Stimulated activated CD8-positive, alpha-beta memory T cell treated with anti-CD3 and anti-CD28 coated beads, Interleukin-7, amount 100 ng/mL, for 1 hour (primary cell): Measurements from ENCODE around the gene IDH3G.

Source experiments
- DNase-seq, 2 donors: peaks; one replicate each; pipeline ENCODE4 v3.0.0-alpha.2; 2020; ENCODE audit warnings: low read depth in 2 of 2

IDH3G gene

DNA sequence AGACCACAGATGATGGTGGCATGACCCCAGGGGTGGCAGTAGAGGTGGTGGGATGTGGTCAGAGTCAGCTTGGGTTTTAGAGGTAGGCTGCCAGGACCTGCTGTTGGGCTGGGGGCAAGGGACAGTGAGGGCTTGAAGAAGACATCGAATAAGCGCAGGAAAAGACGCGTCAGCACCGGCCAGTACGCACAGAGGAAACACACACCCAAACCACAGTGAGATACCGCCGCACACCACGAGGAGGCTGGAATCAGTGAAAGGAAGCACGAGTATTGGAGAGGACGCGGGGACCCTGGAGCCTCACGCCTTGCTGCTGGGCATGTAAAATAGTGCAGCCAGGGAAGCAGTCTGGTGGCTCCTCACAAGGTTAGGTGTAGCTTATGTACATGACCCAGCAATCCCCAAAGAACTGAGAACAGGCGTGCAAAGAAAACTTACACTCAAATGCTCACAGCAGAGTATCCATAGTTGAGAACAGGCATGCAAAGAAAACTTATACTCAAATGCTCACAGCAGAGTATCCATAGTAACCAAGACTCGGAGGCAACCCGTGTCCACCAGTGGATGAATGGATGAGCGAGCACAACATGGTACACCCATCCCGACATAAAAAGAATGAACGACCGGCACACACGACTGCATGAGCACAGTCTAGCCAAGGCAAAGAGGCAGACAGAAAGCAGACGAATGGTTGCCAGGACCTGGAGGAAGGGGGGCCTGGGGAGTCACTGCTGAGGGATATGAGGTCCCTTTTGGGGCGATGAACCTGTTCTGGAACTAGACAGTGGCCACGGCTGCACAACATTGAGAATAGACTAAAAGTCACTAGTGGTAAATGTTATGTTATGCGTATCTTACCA, 22.9 kb upstream of the IDH3G start:
- no peak for DNase-seq

DNA sequence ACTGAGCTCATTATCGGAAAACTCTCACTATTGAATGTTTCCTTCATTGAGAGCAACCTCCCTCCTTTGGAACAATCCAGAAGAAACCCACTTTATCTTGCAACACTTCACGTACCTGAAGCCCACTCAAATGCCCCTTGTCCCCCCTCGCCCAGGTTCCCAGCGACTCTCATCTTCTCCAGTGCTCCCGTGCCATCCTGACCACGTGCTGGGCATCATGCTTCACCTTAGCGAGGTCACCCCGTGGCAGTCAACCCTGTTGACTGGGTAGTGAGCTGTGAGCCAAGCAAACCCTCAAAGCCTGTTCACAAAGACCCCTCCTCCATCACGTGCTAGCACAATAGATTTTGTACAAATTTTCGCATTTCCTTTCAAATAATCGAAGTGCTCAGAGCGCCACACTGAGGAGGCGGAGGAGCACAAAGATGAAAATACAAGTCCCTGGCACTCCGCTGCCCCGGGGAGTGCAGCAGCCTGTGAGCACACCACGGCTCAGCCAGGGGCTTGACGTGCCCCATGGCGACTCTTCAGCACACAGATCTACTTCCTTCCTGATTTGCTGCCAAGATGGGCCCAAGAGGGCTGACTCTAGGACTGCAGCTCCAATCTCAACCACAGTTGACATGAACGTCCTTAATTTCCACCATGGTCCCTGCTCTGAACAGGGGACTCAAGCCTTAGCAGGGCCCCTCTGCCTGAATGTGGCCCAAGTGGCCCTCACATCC, 20.6 kb upstream of the IDH3G start:
- DNase-seq: no peak

DNA sequence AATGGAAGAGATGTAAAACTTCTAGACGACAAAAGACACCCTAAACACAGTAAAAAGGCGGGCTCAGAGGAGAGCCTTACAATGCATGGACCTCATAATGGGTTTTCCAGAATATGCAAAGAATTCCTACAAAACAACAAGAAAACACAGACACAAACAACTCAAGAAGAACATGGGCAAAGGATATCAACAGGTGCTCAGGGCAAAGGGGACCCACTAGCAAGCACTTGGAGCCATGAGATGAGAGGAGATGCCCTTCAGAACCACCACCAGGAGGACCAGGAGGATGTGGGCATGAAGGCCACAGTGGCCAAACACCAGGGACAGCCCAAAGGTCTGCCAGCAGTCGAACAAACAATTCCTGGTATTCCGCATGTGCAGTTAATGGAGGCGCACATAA, 19.0 kb upstream of the IDH3G start:
- DNase-seq: no peak

DNA sequence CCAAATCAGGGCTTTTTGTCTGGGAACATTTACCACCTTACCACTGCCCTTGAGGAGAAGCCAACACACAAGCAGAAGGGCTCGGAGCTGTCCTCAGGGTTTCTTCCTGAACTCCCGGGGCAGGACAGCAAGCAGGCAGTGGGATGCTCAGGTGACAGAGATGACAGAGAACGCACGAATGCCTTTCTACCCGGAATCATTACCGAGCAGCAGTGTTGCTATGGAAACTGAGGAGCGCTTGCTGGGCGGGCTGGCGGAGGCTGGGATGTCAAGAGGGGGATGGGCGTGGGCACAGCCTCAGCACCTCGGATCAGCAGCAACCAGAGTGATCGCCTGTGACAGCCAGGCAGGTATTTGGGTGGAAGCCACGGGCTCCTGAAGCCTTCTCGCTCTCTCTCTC, 18.0 kb upstream of the IDH3G start:
- DNase-seq: no peak

DNA sequence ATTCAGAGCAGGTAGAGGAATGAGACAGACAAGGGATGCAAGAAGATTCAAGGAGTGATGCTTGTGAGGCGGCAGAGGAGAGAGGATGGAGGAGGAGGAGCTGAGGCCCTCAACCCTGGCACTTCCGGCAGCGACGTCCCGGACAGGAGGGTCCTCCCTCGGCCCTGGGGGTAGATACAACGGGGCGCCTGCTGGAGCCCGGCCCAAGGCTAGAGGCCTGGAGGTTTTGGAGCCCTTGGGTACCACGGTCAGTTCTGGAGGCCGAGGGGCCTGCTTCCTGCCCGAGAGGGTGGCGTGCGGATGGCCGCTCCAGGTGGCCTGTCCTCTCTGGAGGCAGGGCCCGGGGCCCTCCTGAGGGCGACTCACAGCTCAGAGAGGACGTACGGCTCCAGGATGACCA, 13.8 kb upstream of the IDH3G start:
- no peak for DNase-seq

DNA sequence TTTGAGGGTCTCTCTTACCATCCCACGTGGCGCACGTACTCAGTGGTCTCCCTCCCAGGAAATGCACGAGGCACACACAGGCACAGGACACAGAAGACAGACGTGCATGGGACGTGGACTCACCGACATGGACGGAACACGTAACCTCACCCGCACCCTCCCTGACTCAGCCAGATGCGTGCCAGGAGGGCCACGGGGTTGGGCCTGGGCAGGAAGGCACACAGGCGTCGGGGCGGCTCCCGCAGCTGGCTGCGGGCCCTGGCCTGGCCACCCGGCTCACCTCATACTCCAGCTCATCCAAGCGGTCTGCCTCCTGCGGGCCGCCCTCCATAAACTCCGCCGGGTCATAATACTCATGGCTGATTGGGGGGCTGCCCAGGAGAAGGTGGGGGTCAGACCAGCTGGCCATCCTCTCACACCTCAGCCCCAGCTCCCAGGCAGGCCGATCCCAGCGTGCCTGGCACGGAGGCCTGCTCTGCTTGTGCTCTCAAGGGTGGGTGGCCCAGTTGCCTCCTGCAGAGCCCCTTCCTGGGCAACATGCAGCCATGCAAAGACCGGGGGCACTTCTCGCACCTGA, 12.9 kb upstream of the IDH3G start:
- no peak for DNase-seq

DNA sequence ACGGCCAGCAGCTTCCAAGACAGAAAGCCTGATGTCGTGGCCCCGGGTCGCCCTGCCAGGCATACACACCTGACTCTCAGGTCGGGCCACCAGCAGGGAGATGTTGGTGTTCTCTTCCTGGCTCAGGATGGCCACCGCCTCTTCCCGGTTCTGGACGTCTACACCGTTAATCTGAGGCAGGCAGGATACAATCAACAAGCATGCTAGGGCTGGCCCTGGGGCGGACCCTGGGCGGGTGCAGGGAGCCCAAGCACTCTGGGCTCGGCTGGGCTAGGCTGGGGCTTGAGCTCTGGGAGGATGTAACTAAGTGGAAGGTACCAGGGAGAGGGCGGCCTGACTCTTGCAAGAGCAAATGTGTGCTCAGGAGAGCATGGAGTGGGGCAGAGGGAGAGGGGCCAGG, 11.3 kb upstream of the IDH3G start:
- DNase-seq: no peak

DNA sequence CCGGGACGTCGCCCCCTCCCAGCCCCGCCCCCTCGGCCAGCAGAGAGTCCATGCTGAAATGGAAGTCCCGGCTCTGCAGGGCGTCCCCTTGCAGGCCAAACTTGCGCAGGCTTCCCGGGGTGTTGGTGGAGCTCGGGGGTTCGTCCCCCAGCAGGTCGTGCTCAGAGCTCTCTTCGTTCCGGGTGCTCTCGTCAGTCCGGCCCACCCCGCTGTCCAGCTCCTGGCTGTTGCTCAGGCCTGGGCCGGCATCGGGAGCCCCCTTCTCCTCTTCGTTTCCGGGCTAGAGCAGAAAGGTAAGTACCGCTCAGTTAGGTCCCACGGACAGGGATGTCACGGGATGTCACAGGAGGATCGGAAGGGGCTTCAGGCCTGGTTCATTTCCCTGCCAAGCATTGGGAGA, 10.4 kb upstream of the IDH3G start:
- no peak for DNase-seq

DNA sequence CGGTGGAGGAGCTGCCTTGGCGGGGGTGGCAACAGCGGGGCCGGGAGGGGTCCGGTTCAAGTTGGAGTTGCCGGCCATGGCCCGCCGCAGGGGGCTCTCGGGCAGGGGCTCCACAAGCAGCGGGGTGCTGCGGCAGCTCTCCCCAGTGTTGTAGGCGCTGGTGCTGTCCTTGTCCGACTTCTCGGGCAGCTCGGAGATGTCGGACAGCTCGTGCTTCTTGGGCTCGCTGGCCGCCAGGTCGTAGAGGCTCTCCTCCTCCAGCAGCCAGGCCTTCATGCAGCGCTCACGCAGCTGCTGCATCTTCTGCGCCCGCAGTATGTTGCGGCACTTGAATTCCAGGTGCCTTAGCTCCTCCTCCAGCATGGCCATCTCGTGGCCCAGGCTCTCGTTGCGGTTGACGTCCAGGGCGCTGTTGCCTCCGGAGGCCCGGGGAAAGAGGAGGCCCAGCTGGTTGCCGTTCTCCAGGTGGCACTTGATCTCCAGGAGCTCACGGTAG, 10.0 kb upstream of the IDH3G start:
- no peak for DNase-seq

DNA sequence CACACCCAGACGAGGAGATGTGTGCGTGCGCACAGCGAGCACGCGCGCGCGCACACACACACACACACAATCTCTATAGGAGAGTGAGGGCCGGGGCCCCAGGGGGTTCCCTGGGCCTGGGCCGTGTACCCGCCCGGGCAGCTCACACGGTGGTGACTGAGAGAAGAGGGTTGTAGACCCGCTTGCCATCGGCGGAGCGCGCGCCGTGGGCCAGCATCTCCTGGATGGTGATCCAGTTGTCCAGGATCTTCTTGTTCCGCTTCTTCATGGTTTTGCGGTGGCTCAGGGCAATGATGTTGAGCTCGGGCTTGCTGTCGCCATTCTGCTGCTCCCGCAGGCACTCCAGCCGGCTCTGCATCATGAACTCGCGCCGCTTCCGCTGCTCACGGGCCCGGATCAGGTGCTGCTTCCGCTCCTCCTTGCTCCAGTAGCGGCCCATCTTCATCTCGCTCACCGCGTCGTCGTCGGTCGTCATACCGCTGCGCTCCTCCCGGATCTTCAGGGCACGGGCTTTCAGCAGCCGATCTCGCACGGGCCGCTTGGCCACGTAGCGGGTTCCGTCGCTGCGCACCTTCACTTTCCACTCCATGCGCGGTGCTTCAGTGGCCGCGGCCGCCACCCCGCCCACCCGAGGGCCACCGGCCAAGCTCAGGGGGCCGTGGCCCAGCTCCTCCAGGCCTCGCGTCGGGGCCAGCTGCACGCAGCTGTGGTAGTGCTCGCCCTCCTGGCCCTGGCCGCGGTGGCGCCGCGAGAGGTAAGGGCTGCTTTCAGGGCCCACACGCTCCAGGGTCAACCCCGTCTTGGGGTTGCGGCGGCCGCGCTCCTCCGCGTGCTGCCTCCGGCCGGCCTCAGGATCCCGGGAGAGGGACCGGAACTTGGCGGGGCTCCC, 9.3 kb upstream of the IDH3G start:
- no peak for DNase-seq

DNA sequence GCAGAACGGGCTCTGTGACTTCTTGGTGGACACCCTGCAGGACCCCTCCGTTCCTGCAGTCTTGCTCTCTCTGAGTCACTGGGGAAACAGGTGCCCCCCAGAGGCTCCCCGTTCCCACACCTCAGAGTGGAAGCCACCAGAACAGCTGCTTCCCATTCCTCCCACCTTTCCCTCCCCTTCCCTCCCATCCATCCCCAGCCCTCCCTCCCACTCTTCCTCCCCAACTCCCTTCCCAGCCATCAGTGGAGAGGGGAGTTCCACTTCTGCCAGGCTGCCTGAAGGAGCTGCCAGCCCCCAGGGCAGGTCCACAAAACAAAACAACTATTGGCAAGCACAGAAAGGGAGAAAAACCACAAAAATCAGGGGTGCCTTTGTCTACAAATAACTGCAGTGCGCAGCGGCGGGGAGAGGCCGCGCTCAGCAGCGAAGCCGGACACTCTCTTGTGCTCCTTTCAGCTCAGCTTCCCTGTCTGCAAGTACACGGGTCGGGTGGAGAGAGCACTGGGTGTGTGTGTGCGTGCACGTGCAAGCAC, 8.4 kb upstream of the IDH3G start:
- DNase-seq: no peak

DNA sequence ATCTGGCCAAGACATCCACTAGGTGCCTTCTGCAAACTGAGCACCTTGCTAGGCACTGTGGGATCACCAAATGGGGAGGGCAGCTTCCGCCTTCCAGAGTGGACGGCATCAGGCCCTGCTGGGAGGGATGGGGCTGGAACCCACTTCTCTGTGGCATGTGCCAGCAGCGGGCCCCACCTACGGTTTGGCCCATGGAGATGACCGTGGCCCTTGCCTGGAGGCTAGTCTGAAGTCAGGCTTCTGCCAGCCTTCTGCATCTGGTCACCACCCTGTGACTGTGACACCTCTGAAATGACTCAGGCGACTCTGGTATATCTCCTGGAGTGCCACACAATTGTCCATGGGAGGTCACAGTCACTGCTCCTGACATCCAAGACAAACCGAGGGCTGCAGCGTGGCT, 7.5 kb upstream of the IDH3G start:
- DNase-seq: no peak

DNA sequence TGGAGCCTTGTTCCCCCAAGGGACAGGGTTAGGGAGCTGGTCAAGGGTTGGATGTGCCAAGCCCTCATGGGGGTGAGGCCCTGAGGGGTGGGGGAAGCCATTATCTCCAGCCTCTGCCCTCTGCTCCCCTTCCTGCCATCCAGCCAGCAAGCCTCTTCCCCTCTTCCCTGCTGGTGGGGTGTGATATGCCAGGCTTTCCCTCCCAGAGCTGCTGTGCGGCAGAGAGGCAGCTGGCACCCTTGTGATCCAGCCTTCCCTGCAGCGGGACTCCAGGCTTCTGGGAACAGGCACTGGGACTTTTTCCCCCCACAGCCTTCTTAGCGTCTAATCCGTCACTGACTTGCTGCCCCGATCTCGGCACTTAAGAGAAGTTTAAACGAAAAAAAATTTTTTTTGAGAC, 6.6 kb upstream of the IDH3G start:
- DNase-seq: no peak

DNA sequence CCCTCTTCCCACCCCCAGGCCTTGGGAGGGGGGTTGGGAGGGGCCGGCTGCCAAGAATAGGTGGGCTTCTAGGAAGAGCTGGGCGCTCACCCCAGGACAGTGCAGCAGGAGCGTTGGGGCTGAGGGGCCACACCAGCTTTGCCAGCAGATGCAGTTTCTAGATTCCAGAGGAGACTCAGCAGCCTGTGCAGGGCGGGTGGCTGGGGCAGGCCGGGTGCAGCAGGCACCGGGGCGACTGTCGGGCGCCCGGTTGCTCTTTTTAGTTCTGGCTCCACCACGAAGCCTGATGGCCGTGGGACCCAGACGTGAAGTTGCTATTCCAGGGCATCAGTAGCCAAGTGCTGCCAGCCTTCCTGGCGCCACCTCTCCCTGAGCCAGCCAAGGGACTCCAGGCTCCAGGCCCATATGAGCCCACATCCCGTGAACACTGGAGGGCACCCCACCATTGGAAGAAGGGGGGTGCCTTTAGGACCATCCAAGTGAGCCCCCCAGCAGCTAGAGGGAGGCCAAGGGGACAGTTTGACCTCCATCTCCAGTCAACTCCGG, 6.1 kb upstream of the IDH3G start:
- no peak for DNase-seq

DNA sequence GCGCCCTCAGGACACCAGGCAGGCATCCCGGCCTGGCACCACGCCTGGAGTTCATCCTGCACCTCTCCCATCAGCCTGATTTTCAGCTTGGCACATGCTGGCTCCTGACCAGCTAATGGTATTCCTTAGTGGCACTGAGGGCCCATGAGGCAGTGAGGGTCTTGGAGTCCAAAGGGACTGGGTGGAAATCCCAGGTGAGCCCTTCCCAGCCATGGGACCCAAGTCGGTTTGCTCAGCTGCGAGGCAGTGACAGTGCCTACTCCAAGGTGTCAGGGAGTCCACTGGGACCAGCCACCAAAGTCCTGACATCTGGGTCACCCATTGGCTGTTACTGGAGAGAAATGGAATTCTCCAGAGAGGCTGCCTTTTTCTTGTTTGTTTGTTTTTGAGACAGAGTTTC, 5.2 kb upstream of the IDH3G start:
- no peak for DNase-seq

DNA sequence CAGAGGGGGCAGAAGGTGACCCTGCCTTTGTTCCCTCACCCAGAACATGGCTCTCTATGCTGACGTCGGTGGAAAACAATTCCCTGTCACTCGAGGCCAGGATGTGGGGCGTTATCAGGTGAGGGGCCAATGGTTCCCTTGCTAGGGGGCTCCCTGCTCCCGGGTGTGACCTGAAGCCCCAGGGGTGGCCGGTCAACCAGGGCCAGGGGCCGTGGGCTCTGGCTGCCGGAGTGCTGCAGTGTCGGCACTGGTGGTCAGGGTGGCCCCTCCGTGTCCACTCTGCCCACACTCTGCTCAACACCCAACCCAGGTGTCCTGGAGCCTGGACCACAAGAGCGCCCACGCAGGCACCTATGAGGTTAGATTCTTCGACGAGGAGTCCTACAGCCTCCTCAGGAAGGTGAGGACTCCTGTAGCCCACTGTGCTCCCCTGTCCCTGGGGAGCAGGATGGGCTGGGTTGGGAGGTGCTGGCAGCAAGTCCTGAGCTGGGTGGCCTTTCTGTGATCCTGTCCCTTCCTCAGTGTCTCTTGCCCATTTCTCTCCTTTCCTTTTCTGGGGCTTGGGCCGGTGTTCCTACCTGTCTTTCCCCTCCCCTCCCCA, 3.3 kb upstream of the IDH3G start:
- DNase-seq: no peak

DNA sequence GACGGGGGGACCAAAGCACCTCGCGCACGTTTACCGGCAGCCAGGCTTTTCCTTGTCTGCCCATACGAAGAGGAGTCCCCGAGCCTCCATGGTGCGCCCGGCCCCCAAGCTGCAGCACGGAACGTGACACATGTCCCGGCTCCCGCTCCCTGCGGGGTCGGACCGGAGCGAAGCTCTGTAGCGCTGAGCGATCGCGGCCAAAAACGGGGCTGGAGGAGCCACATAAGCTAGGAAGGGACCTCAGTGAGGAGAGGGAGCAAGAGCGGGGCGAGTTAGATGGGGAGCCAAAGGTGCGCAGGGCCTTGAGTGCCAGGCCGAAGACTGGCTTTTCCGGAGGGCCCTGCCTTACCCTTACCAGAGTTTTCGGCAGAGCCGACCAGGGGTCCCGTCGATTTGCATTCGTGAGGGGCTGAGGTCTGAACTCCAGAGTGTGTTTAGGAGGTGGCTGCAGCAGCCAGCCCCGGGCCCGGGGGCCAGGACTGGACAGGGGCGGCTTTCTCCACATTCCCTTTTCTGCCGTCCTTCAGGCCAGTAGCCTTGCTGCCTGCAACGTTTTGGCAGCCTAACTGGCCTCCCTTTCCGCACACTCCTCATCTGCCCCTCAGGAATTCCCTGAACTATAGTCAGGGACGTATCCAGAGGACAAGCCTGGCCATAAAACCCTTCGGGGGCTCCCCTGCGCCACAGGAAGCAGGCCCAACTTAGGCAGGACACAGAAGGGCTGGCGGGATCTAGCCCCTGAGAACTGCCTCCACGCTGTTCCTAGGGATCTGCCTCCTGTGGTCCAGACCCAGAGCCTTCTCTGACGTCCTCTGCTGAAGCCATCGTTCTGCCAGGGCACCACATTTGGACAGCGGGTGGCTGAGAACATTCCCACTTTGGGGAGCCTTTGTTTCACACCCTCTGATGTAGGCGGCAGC, 982 bp upstream of the IDH3G start:
- DNase-seq: no peak

DNA sequence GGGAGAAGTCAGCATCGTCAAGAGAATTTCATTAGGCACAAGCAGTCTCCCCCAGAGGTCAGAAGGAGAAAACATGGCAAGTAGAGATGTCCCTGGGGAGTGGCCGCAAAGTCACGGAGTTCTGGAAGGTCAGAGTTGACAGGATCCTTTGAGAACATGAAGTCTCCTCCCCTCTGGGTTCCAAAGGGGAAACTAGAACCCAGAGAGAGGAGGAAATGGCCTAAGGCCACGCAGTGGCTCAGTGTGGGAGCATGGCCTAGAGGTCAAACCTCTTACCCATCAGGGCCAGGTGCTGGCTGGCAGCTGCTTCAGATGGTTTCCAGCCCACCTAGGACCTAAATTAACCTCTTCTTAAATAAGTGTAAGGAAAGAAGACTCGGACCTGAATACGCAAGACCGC, 884 bp downstream of the IDH3G start:
- DNase-seq: no peak

DNA sequence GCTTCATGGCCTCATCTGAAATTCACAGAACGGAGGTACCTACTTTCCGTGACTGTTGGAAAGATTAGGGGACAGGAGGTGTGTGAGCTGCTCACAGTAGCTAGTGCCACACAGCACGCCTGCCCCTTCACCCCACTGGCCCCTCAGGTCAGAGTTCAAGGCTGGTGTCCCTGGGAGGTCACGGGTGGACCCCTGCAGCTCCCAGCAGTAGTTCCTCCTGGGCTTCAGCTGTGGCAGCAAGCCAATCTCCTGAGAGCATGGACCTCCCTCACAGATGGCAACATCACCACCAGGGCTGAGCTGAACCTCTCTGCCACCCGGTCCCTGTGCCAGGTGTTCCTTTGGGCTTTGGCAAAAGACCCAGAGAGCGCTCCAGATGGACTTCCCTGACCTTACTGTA, 1.8 kb downstream of the IDH3G start:
- DNase-seq: no peak
